ENCODE data around the gene SSR4.
A peak's percentile ranks its signal among the peaks of the same experiment; 100 is the strongest.

SSR4 gene

DNA sequence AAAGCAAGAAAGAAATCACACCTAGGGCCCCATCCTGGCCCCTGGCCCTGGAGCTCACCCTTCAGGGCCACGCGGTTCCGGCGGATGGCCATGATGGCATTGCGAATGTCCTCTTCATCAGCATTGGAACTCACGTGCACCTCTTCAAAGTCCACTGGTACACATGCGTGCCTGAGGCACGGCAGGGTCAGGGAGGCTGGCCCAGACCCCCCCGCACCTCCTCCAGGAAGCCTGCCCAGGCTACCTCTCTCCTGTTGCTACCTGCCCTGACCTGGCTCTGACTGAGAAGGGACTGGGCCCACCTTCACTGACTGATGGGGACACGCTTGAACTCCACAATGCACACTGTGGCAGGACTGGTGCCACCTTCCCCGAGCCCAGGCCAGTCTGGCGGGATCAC is 4.8 kb upstream of the SSR4 start:
- Histone ChIP-seq H3K9me3 (replicated peaks; ENCODE audit: low read length) (no peaks in the 10 kb centered on the region), H3K9ac (ENCODE audit: low read depth, low read length) (no peak overlapping the region), H3K4me2 (ENCODE audit: low read length) (no peak overlapping the region), H3K4me1 (ENCODE audit: control insufficient read depth, insufficient read depth, low read length) (peaks cover 7% of the 10 kb centered on the region), H3K4me3 (ENCODE audit: low read length) (no peak overlapping the region), H3K36me3 (ENCODE audit: insufficient read depth, low read length) (peaks cover 15% of the 10 kb centered on the region), H3K27me3 (ENCODE audit: control insufficient read depth, insufficient read depth, low read length) (no peaks in the 10 kb centered on the region)

DNA sequence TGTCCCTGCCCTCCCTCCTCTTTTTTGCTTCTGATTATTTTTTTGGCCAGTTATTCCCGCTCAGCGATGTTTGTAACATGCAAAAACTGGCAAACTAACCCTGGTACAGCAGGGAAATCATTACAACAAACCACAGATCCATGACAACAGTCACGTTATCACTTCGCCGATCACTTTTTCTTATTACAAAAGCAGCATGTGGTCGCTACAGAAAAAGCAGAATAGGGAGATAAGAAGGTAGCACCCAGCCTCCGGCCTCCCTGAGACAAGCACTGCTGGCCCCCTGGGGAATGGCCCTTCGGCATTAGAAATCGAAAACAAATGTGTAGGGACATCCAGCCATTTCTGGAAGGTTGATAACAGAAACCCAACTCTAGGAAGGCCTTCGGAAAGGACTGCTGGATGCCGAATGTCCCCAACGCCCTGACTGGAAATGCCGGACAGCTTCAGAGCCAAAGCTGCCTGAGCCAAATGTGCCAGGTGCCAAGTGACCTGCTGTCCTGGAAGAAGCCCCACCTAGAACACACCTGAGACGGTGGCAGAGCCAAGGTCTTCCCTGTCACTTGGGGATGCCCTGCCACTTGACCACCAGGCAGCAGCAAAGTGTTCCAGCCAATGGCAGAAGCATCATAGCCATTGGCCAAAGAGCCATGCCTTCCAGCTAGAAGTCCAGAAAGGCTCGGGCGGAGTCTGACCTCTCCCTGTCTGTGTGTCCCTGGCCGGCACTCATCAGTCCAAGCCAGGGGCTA is 3.2 kb upstream of the SSR4 start:
- peaks cover 15% of the 10 kb centered on the region for H3K4me1 ChIP-seq (ENCODE audit: control insufficient read depth, insufficient read depth, low read length)
- H3K9me3 ChIP-seq (replicated peaks; ENCODE audit: low read length) = no peaks in the 10 kb centered on the region
- H3K4me3 ChIP-seq (ENCODE audit: low read length) = no peak overlapping the region
- no peak overlapping the region for H3K9ac ChIP-seq (ENCODE audit: low read depth, low read length)
- no peak overlapping the region for H3K4me2 ChIP-seq (ENCODE audit: low read length)
- no peaks in the 10 kb centered on the region for H3K27me3 ChIP-seq (ENCODE audit: control insufficient read depth, insufficient read depth, low read length)
- H3K36me3 ChIP-seq (ENCODE audit: insufficient read depth, low read length) = peaks cover 9% of the 10 kb centered on the region

DNA sequence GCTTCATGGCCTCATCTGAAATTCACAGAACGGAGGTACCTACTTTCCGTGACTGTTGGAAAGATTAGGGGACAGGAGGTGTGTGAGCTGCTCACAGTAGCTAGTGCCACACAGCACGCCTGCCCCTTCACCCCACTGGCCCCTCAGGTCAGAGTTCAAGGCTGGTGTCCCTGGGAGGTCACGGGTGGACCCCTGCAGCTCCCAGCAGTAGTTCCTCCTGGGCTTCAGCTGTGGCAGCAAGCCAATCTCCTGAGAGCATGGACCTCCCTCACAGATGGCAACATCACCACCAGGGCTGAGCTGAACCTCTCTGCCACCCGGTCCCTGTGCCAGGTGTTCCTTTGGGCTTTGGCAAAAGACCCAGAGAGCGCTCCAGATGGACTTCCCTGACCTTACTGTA is 2.1 kb upstream of the SSR4 start:
- peak overlapping the region; percentile 93 for H3K4me3 ChIP-seq (ENCODE audit: low read length)
- peaks cover 15% of the 10 kb centered on the region for H3K4me1 ChIP-seq (ENCODE audit: control insufficient read depth, insufficient read depth, low read length)
- peaks cover 15% of the 10 kb centered on the region for H3K36me3 ChIP-seq (ENCODE audit: insufficient read depth, low read length)
- H3K9ac ChIP-seq (ENCODE audit: low read depth, low read length) = no peak overlapping the region
- no peaks in the 10 kb centered on the region for H3K27me3 ChIP-seq (ENCODE audit: control insufficient read depth, insufficient read depth, low read length)
- H3K4me2 ChIP-seq (ENCODE audit: low read length) = peak overlapping the region; percentile 77
- no peaks in the 10 kb centered on the region for H3K9me3 ChIP-seq (replicated peaks; ENCODE audit: low read length)

DNA sequence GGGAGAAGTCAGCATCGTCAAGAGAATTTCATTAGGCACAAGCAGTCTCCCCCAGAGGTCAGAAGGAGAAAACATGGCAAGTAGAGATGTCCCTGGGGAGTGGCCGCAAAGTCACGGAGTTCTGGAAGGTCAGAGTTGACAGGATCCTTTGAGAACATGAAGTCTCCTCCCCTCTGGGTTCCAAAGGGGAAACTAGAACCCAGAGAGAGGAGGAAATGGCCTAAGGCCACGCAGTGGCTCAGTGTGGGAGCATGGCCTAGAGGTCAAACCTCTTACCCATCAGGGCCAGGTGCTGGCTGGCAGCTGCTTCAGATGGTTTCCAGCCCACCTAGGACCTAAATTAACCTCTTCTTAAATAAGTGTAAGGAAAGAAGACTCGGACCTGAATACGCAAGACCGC is 1.2 kb upstream of the SSR4 start:
- no peaks in the 10 kb centered on the region for H3K9me3 ChIP-seq (replicated peaks; ENCODE audit: low read length)
- peak overlapping the region; percentile 93 for H3K4me3 ChIP-seq (ENCODE audit: low read length)

DNA sequence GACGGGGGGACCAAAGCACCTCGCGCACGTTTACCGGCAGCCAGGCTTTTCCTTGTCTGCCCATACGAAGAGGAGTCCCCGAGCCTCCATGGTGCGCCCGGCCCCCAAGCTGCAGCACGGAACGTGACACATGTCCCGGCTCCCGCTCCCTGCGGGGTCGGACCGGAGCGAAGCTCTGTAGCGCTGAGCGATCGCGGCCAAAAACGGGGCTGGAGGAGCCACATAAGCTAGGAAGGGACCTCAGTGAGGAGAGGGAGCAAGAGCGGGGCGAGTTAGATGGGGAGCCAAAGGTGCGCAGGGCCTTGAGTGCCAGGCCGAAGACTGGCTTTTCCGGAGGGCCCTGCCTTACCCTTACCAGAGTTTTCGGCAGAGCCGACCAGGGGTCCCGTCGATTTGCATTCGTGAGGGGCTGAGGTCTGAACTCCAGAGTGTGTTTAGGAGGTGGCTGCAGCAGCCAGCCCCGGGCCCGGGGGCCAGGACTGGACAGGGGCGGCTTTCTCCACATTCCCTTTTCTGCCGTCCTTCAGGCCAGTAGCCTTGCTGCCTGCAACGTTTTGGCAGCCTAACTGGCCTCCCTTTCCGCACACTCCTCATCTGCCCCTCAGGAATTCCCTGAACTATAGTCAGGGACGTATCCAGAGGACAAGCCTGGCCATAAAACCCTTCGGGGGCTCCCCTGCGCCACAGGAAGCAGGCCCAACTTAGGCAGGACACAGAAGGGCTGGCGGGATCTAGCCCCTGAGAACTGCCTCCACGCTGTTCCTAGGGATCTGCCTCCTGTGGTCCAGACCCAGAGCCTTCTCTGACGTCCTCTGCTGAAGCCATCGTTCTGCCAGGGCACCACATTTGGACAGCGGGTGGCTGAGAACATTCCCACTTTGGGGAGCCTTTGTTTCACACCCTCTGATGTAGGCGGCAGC is 689 bp downstream of the SSR4 start:
- H3K4me2 ChIP-seq (ENCODE audit: low read length) = peak overlapping the region; percentile 85
- no peaks in the 10 kb centered on the region for H3K9me3 ChIP-seq (replicated peaks; ENCODE audit: low read length)
- H3K4me3 ChIP-seq (ENCODE audit: low read length) = peak overlapping the region; percentile 93
- H3K4me1 ChIP-seq (ENCODE audit: control insufficient read depth, insufficient read depth, low read length) = peaks cover 15% of the 10 kb centered on the region
- no peaks in the 10 kb centered on the region for H3K27me3 ChIP-seq (ENCODE audit: control insufficient read depth, insufficient read depth, low read length)
- peak overlapping the region; percentile 90 for H3K9ac ChIP-seq (ENCODE audit: low read depth, low read length)
- peaks cover 19% of the 10 kb centered on the region for H3K36me3 ChIP-seq (ENCODE audit: insufficient read depth, low read length)

More for the DNA sequence above, 1.2 kb upstream of the SSR4 start:
- H3K36me3 ChIP-seq (ENCODE audit: insufficient read depth, low read length) = peaks cover 21% of the 10 kb centered on the region
- H3K9ac ChIP-seq (ENCODE audit: low read depth, low read length) = peak overlapping the region; percentile 97
- peak overlapping the region; percentile 77 for H3K4me2 ChIP-seq (ENCODE audit: low read length)
- peaks cover 15% of the 10 kb centered on the region for H3K4me1 ChIP-seq (ENCODE audit: control insufficient read depth, insufficient read depth, low read length)
- H3K27me3 ChIP-seq (ENCODE audit: control insufficient read depth, insufficient read depth, low read length) = no peaks in the 10 kb centered on the region

DNA sequence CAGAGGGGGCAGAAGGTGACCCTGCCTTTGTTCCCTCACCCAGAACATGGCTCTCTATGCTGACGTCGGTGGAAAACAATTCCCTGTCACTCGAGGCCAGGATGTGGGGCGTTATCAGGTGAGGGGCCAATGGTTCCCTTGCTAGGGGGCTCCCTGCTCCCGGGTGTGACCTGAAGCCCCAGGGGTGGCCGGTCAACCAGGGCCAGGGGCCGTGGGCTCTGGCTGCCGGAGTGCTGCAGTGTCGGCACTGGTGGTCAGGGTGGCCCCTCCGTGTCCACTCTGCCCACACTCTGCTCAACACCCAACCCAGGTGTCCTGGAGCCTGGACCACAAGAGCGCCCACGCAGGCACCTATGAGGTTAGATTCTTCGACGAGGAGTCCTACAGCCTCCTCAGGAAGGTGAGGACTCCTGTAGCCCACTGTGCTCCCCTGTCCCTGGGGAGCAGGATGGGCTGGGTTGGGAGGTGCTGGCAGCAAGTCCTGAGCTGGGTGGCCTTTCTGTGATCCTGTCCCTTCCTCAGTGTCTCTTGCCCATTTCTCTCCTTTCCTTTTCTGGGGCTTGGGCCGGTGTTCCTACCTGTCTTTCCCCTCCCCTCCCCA is 3.0 kb downstream of the SSR4 start:
- Histone ChIP-seq H3K4me1 (ENCODE audit: control insufficient read depth, insufficient read depth, low read length) (peaks cover 15% of the 10 kb centered on the region), H3K4me2 (ENCODE audit: low read length) (no peak overlapping the region), H3K36me3 (ENCODE audit: insufficient read depth, low read length) (peaks cover 14% of the 10 kb centered on the region), H3K27me3 (ENCODE audit: control insufficient read depth, insufficient read depth, low read length) (no peaks in the 10 kb centered on the region), H3K9ac (ENCODE audit: low read depth, low read length) (no peak overlapping the region), H3K9me3 (replicated peaks; ENCODE audit: low read length) (no peaks in the 10 kb centered on the region), H3K4me3 (ENCODE audit: low read length) (no peak overlapping the region)

DNA sequence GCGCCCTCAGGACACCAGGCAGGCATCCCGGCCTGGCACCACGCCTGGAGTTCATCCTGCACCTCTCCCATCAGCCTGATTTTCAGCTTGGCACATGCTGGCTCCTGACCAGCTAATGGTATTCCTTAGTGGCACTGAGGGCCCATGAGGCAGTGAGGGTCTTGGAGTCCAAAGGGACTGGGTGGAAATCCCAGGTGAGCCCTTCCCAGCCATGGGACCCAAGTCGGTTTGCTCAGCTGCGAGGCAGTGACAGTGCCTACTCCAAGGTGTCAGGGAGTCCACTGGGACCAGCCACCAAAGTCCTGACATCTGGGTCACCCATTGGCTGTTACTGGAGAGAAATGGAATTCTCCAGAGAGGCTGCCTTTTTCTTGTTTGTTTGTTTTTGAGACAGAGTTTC is 4.9 kb downstream of the SSR4 start:
- H3K36me3 ChIP-seq (ENCODE audit: insufficient read depth, low read length) = peaks cover 14% of the 10 kb centered on the region

DNA sequence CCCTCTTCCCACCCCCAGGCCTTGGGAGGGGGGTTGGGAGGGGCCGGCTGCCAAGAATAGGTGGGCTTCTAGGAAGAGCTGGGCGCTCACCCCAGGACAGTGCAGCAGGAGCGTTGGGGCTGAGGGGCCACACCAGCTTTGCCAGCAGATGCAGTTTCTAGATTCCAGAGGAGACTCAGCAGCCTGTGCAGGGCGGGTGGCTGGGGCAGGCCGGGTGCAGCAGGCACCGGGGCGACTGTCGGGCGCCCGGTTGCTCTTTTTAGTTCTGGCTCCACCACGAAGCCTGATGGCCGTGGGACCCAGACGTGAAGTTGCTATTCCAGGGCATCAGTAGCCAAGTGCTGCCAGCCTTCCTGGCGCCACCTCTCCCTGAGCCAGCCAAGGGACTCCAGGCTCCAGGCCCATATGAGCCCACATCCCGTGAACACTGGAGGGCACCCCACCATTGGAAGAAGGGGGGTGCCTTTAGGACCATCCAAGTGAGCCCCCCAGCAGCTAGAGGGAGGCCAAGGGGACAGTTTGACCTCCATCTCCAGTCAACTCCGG is 5.8 kb downstream of the SSR4 start:
- Histone ChIP-seq H3K4me1 (ENCODE audit: control insufficient read depth, insufficient read depth, low read length) (peaks cover 8% of the 10 kb centered on the region), H3K36me3 (ENCODE audit: insufficient read depth, low read length) (peaks cover 14% of the 10 kb centered on the region), H3K4me2 (ENCODE audit: low read length) (no peak overlapping the region), H3K9me3 (replicated peaks; ENCODE audit: low read length) (no peaks in the 10 kb centered on the region), H3K4me3 (ENCODE audit: low read length) (no peak overlapping the region), H3K27me3 (ENCODE audit: control insufficient read depth, insufficient read depth, low read length) (no peaks in the 10 kb centered on the region), H3K9ac (ENCODE audit: low read depth, low read length) (no peak overlapping the region)

More for the DNA sequence above, 4.9 kb downstream of the SSR4 start:
- Histone ChIP-seq H3K9me3 (replicated peaks; ENCODE audit: low read length) (no peaks in the 10 kb centered on the region), H3K4me3 (ENCODE audit: low read length) (no peak overlapping the region), H3K27me3 (ENCODE audit: control insufficient read depth, insufficient read depth, low read length) (no peaks in the 10 kb centered on the region), H3K4me2 (ENCODE audit: low read length) (no peak overlapping the region), H3K9ac (ENCODE audit: low read depth, low read length) (no peak overlapping the region), H3K4me1 (ENCODE audit: control insufficient read depth, insufficient read depth, low read length) (peaks cover 8% of the 10 kb centered on the region)

DNA sequence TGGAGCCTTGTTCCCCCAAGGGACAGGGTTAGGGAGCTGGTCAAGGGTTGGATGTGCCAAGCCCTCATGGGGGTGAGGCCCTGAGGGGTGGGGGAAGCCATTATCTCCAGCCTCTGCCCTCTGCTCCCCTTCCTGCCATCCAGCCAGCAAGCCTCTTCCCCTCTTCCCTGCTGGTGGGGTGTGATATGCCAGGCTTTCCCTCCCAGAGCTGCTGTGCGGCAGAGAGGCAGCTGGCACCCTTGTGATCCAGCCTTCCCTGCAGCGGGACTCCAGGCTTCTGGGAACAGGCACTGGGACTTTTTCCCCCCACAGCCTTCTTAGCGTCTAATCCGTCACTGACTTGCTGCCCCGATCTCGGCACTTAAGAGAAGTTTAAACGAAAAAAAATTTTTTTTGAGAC is 6.3 kb downstream of the SSR4 start:
- Histone ChIP-seq H3K27me3 (ENCODE audit: control insufficient read depth, insufficient read depth, low read length) (no peaks in the 10 kb centered on the region), H3K4me1 (ENCODE audit: control insufficient read depth, insufficient read depth, low read length) (peaks cover 5% of the 10 kb centered on the region), H3K9me3 (replicated peaks; ENCODE audit: low read length) (no peaks in the 10 kb centered on the region), H3K9ac (ENCODE audit: low read depth, low read length) (no peak overlapping the region), H3K4me2 (ENCODE audit: low read length) (no peak overlapping the region), H3K36me3 (ENCODE audit: insufficient read depth, low read length) (peaks cover 14% of the 10 kb centered on the region), H3K4me3 (ENCODE audit: low read length) (no peak overlapping the region)

DNA sequence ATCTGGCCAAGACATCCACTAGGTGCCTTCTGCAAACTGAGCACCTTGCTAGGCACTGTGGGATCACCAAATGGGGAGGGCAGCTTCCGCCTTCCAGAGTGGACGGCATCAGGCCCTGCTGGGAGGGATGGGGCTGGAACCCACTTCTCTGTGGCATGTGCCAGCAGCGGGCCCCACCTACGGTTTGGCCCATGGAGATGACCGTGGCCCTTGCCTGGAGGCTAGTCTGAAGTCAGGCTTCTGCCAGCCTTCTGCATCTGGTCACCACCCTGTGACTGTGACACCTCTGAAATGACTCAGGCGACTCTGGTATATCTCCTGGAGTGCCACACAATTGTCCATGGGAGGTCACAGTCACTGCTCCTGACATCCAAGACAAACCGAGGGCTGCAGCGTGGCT is 7.2 kb downstream of the SSR4 start:
- Histone ChIP-seq H3K9ac (ENCODE audit: low read depth, low read length) (no peak overlapping the region), H3K9me3 (replicated peaks; ENCODE audit: low read length) (no peaks in the 10 kb centered on the region)

DNA sequence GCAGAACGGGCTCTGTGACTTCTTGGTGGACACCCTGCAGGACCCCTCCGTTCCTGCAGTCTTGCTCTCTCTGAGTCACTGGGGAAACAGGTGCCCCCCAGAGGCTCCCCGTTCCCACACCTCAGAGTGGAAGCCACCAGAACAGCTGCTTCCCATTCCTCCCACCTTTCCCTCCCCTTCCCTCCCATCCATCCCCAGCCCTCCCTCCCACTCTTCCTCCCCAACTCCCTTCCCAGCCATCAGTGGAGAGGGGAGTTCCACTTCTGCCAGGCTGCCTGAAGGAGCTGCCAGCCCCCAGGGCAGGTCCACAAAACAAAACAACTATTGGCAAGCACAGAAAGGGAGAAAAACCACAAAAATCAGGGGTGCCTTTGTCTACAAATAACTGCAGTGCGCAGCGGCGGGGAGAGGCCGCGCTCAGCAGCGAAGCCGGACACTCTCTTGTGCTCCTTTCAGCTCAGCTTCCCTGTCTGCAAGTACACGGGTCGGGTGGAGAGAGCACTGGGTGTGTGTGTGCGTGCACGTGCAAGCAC is 8.1 kb downstream of the SSR4 start:
- Histone ChIP-seq H3K4me3 (ENCODE audit: low read length) (no peak overlapping the region), H3K9ac (ENCODE audit: low read depth, low read length) (no peak overlapping the region), H3K27me3 (ENCODE audit: control insufficient read depth, insufficient read depth, low read length) (no peaks in the 10 kb centered on the region), H3K4me2 (ENCODE audit: low read length) (no peak overlapping the region), H3K4me1 (ENCODE audit: control insufficient read depth, insufficient read depth, low read length) (no peaks in the 10 kb centered on the region), H3K9me3 (replicated peaks; ENCODE audit: low read length) (no peaks in the 10 kb centered on the region), H3K36me3 (ENCODE audit: insufficient read depth, low read length) (peaks cover 6% of the 10 kb centered on the region)

More for the DNA sequence above, 7.2 kb downstream of the SSR4 start:
- Histone ChIP-seq H3K4me1 (ENCODE audit: control insufficient read depth, insufficient read depth, low read length) (no peaks in the 10 kb centered on the region), H3K27me3 (ENCODE audit: control insufficient read depth, insufficient read depth, low read length) (no peaks in the 10 kb centered on the region), H3K4me2 (ENCODE audit: low read length) (no peak overlapping the region), H3K4me3 (ENCODE audit: low read length) (no peak overlapping the region), H3K36me3 (ENCODE audit: insufficient read depth, low read length) (peaks cover 14% of the 10 kb centered on the region)

Data from skeletal muscle satellite cell (primary cell).